PC-3 (cell line): Measurements from ENCODE around the gene STARD3. TPM values are rescaled to one million over a fixed set of nuclear protein-coding genes. Genes with fewer than 3 reads are reported as not detected.

Source experiments
- ATAC-seq: fragments of 200-7000 bp; cut with Tn5 transposase; 2 replicates; pipeline ENCODE4 v1.9.1; 2020; ENCODE audit warnings: mild to moderate bottlenecking, moderate library complexity
- BruUV-seq: library from RNA; stranded (reverse); fragments of 400-500 nt; replicated peaks from 2 replicates; lab custom pipeline; 2021; lab: Mats Ljungman, UMichigan
- CTCF ChIA-PET: fragments of 300-600 bp; sonication (Branson Sonifier 250); formaldehyde crosslinking; loops from one replicate; lab custom pipeline; 2022; ENCODE audit warnings: antibody characterized with exemption; lab: Charles Lee
- POLR2A ChIA-PET: fragments of 300-600 bp; sonication (Branson Sonifier 250); formaldehyde crosslinking; loops from one replicate; lab custom pipeline; 2022; ENCODE audit warnings: antibody characterized with exemption; ENCODE audit not compliant: unreplicated experiment; lab: Charles Lee
- DNase-seq: peaks from one replicate; pipeline ENCODE4 v3.0.0-alpha.2; 2015
- H2AFZ ChIP-seq: fragments of 300-600 bp; sonication (generic); 2 replicates; pipeline ENCODE4 v1.6.0; 2016; ENCODE audit warnings: antibody characterized with exemption, low read length
- H3F3A ChIP-seq: fragments of 300-600 bp; sonication (generic); one replicate; pipeline ENCODE4 v1.6.0; 2017; ENCODE audit warnings: antibody characterized with exemption, low read length, control low read depth, mild to moderate bottlenecking; ENCODE audit not compliant: unreplicated experiment
- H3K27ac ChIP-seq: fragments of 300-600 bp; sonication (generic); 2 replicates; pipeline ENCODE4 v1.5.1; 2016; ENCODE audit warnings: mild to moderate bottlenecking, low read length
- H3K27me3 ChIP-seq: fragments of 300-600 bp; sonication (generic); 2 replicates; pipeline ENCODE4 v1.6.1; 2016; ENCODE audit warnings: low read length, mixed read lengths
- H3K36me3 ChIP-seq: fragments of 300-600 bp; sonication (generic); 2 replicates; pipeline ENCODE4 v1.6.1; 2016; ENCODE audit warnings: low read depth, mixed run types, low read length, mixed read lengths
- H3K4me1 ChIP-seq: fragments of 300-600 bp; sonication (generic); 2 replicates; pipeline ENCODE4 v1.5.1; 2016; ENCODE audit warnings: low read length; ENCODE audit not compliant: insufficient read depth
- H3K4me2 ChIP-seq: fragments of 300-600 bp; sonication (generic); 2 replicates; pipeline ENCODE4 v1.6.0; 2016; ENCODE audit warnings: low read length
- H3K4me3 ChIP-seq: fragments of 300-600 bp; sonication (generic); 2 replicates; pipeline ENCODE4 v1.5.1; 2016; ENCODE audit warnings: mild to moderate bottlenecking, low read length, mixed read lengths
- H3K79me2 ChIP-seq: fragments of 300-600 bp; sonication (generic); 2 replicates; pipeline ENCODE4 v1.6.1; 2017; ENCODE audit warnings: low read length, mixed read lengths
- H3K9ac ChIP-seq: fragments of 300-600 bp; sonication (generic); 2 replicates; pipeline ENCODE4 v1.6.0; 2016; ENCODE audit warnings: mild to moderate bottlenecking, low read length
- H3K9me2 ChIP-seq: fragments of 300-600 bp; sonication (generic); replicated peaks from 2 replicates; pipeline ENCODE4 v1.6.1; 2016; ENCODE audit warnings: mixed run types, low read length, mixed read lengths
- H3K9me3 ChIP-seq: fragments of 300-600 bp; sonication (generic); 2 replicates; pipeline ENCODE4 v1.6.1; 2016; ENCODE audit warnings: low read length, mixed read lengths
- H4K20me1 ChIP-seq: fragments of 300-600 bp; sonication (generic); 2 replicates; pipeline ENCODE4 v1.6.1; 2016; ENCODE audit warnings: low read length, mixed read lengths
- EZH2 ChIP-seq: fragments of 300-600 bp; sonication (generic); IDR thresholded peaks from one replicate; pipeline ENCODE4 v1.6.1; 2017; ENCODE audit warnings: antibody characterized with exemption, mild to moderate bottlenecking, low read length; ENCODE audit not compliant: unreplicated experiment
- EZH2phosphoT487 ChIP-seq: fragments of 300-600 bp; sonication (generic); IDR thresholded peaks from 2 replicates; pipeline ENCODE4 v1.6.1; 2018; ENCODE audit warnings: mild to moderate bottlenecking, antibody characterized with exemption, low read length, borderline replicate concordance
- intact Hi-C: fragments of 100-400 bp; cut with micrococcal nuclease; formaldehyde crosslinking; loops from 2 replicates; pipeline ENCODE4 v1.9.0; 2023
- total RNA-seq: library from RNA; depleted of rRNA; stranded (reverse); fragments of >200 nt; gene quantifications from 2 replicates; pipeline ENCODE4 v1.2.3, GENCODE V29; 2014
- TF ChIP-seq, protein P1 (sequence below): fragments of 300-600 bp; sonication (generic); conservative IDR thresholded peaks from 2 replicates; pipeline ENCODE4 v1.5.1; 2017; ENCODE audit warnings: antibody characterized with exemption, low read depth, mild to moderate bottlenecking, low read length

STARD3 gene
- total RNA-seq, 1 experiment from 2014 or later, result 30.5 TPM

DNA sequence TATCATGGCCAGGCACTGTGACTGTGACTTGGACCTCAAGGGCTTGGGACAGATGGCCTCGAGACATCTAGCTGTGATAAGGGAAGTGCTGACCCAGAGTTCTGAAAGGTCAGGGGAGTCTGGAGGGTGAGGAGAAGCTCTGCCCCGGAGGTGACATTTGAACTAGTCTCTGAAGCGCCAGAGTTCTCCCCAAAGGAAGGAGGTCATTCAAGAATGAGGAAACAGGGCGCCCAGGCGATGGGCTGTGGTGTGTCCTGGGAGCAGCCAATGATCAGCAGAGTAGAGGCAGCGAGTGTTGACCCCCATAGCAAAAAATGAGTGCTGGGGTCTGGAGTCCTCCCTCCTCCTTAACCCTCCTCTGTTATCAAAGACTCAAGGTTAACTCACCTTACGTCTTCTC lies 4.9 kb downstream of the STARD3 start:
- BruUV-seq, result no TSS peak
- H3K79me2 ChIP-seq, result peaks cover 68% of the 10 kb centered on the region
- no peak overlapping the region for H2AFZ ChIP-seq
- no peak overlapping the region for H3K4me2 ChIP-seq
- no peak for ATAC-seq
- TF ChIP-seq EZH2 (no peak), EZH2phosphoT487 (no peak)
- TF ChIP-seq, protein P1, sequence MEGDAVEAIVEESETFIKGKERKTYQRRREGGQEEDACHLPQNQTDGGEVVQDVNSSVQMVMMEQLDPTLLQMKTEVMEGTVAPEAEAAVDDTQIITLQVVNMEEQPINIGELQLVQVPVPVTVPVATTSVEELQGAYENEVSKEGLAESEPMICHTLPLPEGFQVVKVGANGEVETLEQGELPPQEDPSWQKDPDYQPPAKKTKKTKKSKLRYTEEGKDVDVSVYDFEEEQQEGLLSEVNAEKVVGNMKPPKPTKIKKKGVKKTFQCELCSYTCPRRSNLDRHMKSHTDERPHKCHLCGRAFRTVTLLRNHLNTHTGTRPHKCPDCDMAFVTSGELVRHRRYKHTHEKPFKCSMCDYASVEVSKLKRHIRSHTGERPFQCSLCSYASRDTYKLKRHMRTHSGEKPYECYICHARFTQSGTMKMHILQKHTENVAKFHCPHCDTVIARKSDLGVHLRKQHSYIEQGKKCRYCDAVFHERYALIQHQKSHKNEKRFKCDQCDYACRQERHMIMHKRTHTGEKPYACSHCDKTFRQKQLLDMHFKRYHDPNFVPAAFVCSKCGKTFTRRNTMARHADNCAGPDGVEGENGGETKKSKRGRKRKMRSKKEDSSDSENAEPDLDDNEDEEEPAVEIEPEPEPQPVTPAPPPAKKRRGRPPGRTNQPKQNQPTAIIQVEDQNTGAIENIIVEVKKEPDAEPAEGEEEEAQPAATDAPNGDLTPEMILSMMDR, result no peak
- H3K27me3 ChIP-seq, result no peaks in the 10 kb centered on the region
- ChIA-PET POLR2A (no interaction called here), CTCF (no interaction called here)
- no peak overlapping the region for H3K4me3 ChIP-seq
- intact Hi-C loops, result no loop called here
- peaks cover 13% of the 10 kb centered on the region; the same call in 1 of the 2 replicates for H3K4me1 ChIP-seq
- H3K9ac ChIP-seq, result no peak overlapping the region
- H3K9me2 ChIP-seq, result no peaks in the 10 kb centered on the region
- no peaks in the 10 kb centered on the region for H3F3A ChIP-seq
- H3K36me3 ChIP-seq, result no peaks in the 10 kb centered on the region
- H3K27ac ChIP-seq, result no peak overlapping the region
- H4K20me1 ChIP-seq, result no peaks in the 10 kb centered on the region
- no peak for DNase-seq
- no peaks in the 10 kb centered on the region for H3K9me3 ChIP-seq

DNA sequence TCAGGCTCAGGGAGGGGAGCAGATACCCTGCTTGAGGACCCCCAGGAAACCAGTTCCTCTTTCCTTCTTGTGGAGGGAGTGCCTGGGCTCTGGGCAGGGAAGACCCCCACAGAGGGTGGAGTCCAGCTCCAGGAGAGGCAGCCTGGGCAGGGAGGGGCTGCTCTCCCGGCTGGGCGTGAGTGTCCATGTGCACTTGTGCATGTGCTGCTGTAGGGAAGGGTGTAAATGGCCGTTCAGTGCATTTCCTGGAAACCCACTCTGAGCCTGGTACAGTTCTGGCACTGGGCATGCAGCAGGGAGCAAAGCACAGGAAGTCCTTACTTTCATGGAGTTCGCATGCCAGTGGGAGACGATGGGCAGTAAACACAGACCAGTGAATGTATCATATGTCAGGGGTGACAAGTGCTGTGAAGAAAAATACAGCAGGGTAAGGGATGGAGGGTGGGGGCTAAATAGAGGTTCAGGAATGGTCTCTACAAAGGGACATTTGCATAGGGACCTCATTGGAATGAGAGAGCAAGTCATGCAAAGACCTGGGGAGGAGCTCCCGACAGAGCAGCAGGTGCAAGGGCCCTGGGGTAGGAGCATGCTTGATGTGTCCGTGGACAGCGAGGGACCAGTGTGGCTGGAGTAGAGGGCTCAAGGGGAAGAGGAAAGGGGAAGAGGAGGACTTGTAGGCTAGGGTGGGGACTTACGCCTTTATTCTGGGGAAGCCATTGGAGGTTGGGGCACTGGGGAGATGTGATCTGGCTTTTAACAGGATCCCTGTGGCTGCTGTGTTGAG lies 5.5 kb downstream of the STARD3 start:
- Histone ChIP-seq H3K4me1 (peaks cover 13% of the 10 kb centered on the region; the same call in 1 of the 2 replicates), H3K36me3 (no peaks in the 10 kb centered on the region), H3K9me3 (no peaks in the 10 kb centered on the region), H3K79me2 (peaks cover 65% of the 10 kb centered on the region), H4K20me1 (no peaks in the 10 kb centered on the region), H3K27me3 (no peaks in the 10 kb centered on the region), H3K9ac (no peak overlapping the region), H2AFZ (no peak overlapping the region), H3F3A (no peaks in the 10 kb centered on the region), H3K9me2 (no peaks in the 10 kb centered on the region), H3K4me3 (no peak overlapping the region), H3K4me2 (no peak overlapping the region), H3K27ac (no peak overlapping the region)
- CTCF ChIA-PET, result interaction anchor here (0.9 kb wide), 1 partner anchor 9 kb away, joined by 4 read pairs; no protein-coding TSS in a partner anchor
- ATAC-seq, result no peak
- POLR2A ChIA-PET, result no interaction called here
- intact Hi-C loops, result no loop called here
- TF ChIP-seq, protein P1, result no peak
- TF ChIP-seq EZH2phosphoT487, result no peak
- TF ChIP-seq EZH2, result no peak
- DNase-seq, result no peak
- no TSS peak for BruUV-seq

DNA sequence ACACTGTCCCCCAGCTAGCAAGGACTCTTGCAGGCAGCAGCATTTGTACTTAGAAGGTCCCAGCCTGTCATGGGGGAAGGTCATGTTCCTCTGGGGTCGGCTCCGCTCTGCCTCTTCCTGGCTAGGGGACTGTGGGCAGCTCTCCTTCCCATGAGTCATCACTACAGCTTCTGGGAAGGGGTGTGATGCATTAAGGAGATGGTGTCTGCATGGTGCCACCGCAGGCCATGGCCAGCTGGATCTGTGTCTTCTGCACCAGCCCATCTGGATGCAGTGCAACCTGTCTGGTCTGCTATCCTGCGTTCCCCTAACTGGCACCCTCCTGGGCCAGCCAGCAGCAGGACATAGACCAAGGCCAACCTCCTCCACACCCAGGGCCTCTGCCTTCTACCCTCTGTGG lies 6.3 kb downstream of the STARD3 start:
- Histone ChIP-seq H3K27me3 (no peaks in the 10 kb centered on the region), H3K4me1 (peaks cover 7% of the 10 kb centered on the region; the same call in 1 of the 2 replicates), H4K20me1 (no peaks in the 10 kb centered on the region), H3K4me2 (no peak overlapping the region), H3K27ac (no peak overlapping the region), H2AFZ (no peak overlapping the region), H3K9ac (no peak overlapping the region), H3K79me2 (peaks cover 57% of the 10 kb centered on the region), H3F3A (no peaks in the 10 kb centered on the region), H3K4me3 (no peak overlapping the region), H3K9me2 (no peaks in the 10 kb centered on the region), H3K9me3 (no peaks in the 10 kb centered on the region), H3K36me3 (no peaks in the 10 kb centered on the region)
- peak; percentile 51 for ATAC-seq
- intact Hi-C loops, result no loop called here
- no peak for TF ChIP-seq EZH2phosphoT487
- TF ChIP-seq, protein P1, result no peak
- no peak for TF ChIP-seq EZH2
- no peak for DNase-seq
- BruUV-seq, result no TSS peak
- CTCF ChIA-PET, result interaction anchor here (0.9 kb wide), 1 partner anchor 8 kb away, joined by 4 read pairs; no protein-coding TSS in a partner anchor
- POLR2A ChIA-PET, result no interaction called here
